Measurements from ENCODE around the gene AMN1.

DNA sequence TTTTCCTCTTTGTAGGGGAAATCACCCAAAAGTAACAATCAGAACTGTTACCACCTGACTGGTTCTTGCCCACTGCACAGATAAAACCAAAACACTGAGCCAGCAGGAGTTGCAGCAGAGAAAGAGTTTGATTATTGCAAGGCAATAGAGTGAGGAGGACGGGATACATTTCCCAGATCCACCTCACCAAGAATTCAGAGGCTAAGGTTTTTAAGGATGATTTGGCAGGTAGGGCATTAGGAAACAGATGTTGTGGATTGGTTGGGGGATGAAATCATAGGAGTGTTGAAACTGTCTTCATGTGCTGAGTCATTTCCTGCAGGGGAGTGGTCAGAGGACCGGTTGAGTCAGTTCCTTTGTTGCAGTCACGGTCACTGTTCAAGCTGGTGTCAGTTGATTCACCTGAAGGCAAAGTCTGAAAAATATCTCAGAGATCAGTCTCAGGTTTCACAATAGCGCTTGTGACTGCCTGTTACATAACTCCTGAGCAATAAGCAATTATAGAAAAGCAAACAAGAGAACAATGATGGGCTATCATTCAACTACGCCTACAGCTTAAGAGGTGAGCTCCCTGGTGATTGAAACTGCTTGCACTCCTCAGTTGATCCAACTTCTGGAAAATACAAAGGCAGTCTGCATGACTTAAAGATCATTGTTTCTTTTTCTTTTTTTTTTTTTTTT lies 20.3 kb upstream of the AMN1 start:
- TF ChIP-seq, protein P1, sequence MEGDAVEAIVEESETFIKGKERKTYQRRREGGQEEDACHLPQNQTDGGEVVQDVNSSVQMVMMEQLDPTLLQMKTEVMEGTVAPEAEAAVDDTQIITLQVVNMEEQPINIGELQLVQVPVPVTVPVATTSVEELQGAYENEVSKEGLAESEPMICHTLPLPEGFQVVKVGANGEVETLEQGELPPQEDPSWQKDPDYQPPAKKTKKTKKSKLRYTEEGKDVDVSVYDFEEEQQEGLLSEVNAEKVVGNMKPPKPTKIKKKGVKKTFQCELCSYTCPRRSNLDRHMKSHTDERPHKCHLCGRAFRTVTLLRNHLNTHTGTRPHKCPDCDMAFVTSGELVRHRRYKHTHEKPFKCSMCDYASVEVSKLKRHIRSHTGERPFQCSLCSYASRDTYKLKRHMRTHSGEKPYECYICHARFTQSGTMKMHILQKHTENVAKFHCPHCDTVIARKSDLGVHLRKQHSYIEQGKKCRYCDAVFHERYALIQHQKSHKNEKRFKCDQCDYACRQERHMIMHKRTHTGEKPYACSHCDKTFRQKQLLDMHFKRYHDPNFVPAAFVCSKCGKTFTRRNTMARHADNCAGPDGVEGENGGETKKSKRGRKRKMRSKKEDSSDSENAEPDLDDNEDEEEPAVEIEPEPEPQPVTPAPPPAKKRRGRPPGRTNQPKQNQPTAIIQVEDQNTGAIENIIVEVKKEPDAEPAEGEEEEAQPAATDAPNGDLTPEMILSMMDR (conservative IDR thresholded peaks at IDR 0.05; ENCODE audit: low read depth, low read length): no peak
- no peak for TF ChIP-seq EZH2phosphoT487 (IDR thresholded peaks at IDR 0.05; ENCODE audit: borderline replicate concordance, low read length)
- TF ChIP-seq EZH2 (IDR thresholded peaks at IDR 0.05; ENCODE audit: low read length, unreplicated experiment): no peak

Data from PC-3 (cell line).